NCI-H226 (cell line): ENCODE data around the gene UGT2A1.

Source experiments
- DNase-seq: peaks from one replicate; pipeline ENCODE4 v3.0.0-alpha.2; 2015

Gene UGT2A1

GRCh38 chr4:69584135-69584534 lies 68.9 kb downstream of the UGT2A1 start:
- no peak for DNase-seq

GRCh38 chr4:69583543-69583942 lies 69.5 kb downstream of the UGT2A1 start:
- DNase-seq: no peak

GRCh38 chr4:69577245-69577644 lies 75.8 kb downstream of the UGT2A1 start:
- DNase-seq: no peak

- no peak for DNase-seq
These were observed 76.7 kb downstream of the UGT2A1 start for GRCh38 chr4:69576251-69576877.

- no peak for DNase-seq
These were observed 84.3 kb downstream of the UGT2A1 start for GRCh38 chr4:69568787-69569186.

- no peak for DNase-seq
These were observed 89.6 kb downstream of the UGT2A1 start for GRCh38 chr4:69563424-69563823.

- DNase-seq: no peak
These were observed 103.4 kb downstream of the UGT2A1 start for GRCh38 chr4:69549651-69550050.

- peak; percentile 63 for DNase-seq
These were observed 106.8 kb downstream of the UGT2A1 start for GRCh38 chr4:69546134-69546765.
